SKM-1 (cell line): Measurements from ENCODE around the gene NOCT.
A peak's percentile ranks its signal among the peaks of the same experiment; 100 is the strongest.
"Not testable (repeated sequence)": the region's sequence is repeated elsewhere in the genome, so short reads cannot be mapped to it uniquely, and the experiment has no call there.

Experiments used
- DNase-seq: peaks from one replicate; lab custom pipeline; 2025; ENCODE audit not compliant: unreplicated experiment; lab: John Stamatoyannopoulos, UW

The NOCT gene, protein sequence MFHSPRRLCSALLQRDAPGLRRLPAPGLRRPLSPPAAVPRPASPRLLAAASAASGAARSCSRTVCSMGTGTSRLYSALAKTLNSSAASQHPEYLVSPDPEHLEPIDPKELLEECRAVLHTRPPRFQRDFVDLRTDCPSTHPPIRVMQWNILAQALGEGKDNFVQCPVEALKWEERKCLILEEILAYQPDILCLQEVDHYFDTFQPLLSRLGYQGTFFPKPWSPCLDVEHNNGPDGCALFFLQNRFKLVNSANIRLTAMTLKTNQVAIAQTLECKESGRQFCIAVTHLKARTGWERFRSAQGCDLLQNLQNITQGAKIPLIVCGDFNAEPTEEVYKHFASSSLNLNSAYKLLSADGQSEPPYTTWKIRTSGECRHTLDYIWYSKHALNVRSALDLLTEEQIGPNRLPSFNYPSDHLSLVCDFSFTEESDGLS

DNA sequence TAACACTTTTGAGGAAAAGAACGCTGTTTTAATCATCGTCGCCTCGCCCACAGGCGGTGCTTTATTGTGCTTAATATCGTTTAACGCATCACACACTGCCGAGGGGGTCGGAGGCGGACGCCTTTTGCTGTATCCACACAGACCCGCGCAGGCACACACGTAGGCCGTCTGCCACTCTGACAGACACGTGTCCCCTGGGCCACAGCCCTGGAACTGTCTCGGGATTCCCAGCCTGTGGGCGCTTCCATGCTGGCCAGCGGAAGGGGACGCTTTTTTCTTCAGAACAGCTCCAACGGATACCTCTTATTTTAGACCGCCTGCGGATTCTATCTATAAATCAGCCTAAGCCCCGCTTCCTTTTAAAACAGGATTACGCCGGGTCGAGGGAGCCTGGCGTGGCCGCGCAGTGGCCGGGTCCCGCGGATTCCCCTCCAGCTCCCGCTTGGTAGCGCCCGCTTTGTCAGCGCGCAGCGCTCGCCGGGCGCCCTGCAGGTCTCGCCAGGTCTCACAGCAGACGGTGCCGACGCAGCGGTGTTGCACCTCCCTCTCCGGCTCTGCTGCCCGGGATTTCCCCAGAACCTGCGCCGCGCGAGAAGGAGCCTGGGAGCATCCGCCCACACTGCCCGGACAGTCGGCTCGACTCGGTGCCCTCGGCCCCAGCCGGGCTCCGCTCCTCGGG, at the start of gene NOCT:
Gene NOCT, plus strand, starts transcription at position 513 of the 679 bp plus-strand sequence. CDS start 201 bp downstream, outside the sequence.
- peak; percentile 85 for DNase-seq

GRCh38 chr4:138967313-138967712, 48.3 kb upstream of the NOCT start:
- DNase-seq: peak; percentile 29

DNA sequence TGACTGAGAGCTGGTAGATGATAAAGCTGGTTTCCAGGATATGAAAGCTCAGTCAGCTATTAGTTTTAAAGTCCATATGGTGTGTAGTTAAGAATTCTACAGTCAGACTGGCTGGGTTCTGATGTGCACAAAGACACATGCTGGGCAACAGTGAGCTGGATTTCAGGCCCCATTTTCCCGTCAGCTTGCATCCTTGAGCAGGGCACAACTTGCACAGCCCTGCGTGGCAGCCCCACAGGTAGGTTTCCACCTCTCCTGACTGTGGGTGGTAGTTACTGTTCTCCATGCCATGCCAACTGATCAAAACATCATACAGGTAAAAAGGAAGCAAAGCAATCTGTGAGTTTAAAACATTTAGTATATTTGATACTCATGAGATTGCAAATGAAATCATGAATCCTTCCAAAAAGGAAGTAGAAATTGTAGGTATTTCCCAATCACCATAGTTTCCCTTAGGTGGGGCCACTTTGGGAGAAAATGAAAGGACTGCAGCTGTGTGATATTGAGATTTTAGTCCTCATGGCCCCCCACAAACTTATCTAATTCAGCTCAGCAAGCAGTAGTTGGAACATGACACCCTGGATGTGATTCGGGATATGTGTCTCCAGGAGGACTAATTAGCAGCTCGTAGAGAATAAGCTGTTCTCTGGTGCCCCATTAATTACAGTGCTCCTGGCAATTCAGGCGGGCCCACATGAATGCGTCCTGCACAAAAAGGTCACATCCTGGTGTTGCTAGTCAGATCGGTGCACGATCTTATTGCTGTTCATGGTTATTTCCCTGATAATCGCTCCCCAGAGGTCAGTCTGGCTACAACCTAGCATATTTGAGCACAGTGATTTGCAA, 42.4 kb upstream of the NOCT start:
- DNase-seq: no peak

DNA sequence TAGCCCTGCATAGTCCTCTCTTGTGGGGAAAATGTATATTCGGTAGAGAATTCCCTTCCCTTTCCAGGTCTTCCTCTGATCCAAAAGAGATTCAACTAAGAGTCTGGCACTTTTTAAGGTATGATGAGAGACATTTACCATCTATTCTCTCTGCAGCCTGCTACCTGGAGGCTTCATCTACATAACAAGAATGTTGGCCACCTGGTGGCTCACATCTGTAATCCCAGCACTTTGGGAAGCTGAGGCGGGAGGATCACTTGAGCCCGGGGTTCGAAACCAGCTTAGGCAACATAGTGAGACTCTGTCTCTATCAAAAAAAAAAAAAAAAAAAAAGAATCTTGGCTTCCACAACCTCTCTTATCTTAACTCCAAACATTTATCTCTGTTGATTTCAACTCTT, 40.4 kb upstream of the NOCT start:
- no peak for DNase-seq

DNA sequence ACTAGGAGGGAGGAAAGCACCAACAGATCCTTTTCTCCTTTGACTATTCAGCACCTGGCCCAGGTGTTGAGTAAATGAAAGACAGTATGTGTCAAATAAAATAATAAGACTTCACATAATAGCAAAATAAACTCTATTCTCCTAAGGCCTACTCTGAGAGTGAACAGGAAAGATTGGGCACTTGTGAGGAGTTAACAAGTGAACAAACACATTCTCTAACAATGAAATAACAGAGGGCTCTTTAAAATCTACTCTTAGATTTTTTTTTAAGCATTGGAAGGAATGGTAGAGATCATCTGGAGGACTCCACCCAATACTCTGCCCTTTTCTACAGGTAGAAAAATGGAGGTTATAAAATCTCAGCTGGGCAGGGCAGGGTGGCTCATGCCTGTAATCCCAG, 39.1 kb upstream of the NOCT start:
- DNase-seq: no peak

DNA sequence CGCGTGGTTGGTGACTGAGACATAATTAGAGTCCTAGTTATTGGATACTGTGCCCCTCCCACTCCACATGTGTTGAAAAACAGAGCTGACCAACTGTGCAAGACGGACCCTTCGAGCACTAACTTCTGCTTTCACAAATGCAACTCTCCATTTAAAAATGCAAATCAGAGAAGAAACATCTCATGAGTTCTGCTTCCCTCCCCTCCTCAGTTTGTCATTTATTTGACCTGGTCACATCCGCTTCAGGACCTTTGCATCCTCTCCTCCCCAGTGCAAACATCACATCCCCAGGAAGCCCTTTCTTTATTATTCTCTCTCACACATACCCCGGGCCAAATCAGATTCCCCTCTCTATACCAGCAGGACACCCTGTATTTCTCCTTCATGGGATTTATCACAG, 38.1 kb upstream of the NOCT start:
- no peak for DNase-seq

DNA sequence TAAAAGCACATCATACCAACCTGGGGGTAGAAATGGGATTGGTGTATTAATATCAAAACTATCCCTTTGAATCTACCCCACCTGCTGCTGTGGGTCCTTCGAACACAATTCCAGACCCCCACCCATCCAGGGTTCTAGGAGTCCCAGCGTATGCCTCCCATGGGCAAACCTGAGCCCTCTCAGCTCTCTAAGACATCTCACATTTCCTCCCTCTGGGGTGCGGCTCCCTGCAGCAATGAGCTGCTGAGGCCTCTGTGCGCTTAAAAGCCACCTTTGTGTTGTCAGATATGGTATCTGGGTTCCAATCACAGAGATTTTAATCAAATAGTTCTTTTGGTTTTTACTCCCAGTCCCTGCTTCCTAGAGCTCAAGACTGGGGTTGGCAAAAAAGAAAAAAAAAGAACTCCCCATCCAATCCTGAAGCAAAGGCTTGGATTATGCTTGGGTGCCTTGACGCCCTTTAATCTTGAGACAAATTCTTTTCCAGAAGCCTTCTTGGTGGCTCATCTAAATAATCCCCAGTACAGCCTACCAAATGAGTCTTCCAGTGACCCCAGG, 37.5 kb upstream of the NOCT start:
- no peak for DNase-seq

DNA sequence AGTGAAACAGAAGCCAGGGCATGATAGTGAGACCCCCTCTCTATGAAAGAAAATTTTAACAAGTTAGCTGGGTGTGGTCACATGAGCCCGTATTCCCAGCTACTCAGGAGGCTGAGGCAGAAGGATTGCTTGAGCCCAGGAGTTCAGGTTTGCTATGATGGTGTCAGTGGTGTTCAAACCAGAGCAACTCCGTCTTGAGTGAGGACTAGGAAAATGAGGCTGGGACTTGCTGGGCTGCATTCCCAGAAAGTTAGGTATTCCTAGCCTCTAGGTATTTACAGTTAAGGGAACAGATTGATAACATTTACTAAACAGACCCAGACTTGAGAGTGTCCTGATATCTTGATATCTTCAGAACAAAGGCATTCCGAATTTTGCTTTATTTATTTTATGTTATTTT, 37.0 kb upstream of the NOCT start:
- no peak for DNase-seq

GRCh38 chr4:138979742-138980141, 35.8 kb upstream of the NOCT start:
- no peak for DNase-seq

- peak; percentile 86 for DNase-seq
Observed at GRCh38 chr4:138981930-138982390, 33.6 kb upstream of the NOCT start.

DNA sequence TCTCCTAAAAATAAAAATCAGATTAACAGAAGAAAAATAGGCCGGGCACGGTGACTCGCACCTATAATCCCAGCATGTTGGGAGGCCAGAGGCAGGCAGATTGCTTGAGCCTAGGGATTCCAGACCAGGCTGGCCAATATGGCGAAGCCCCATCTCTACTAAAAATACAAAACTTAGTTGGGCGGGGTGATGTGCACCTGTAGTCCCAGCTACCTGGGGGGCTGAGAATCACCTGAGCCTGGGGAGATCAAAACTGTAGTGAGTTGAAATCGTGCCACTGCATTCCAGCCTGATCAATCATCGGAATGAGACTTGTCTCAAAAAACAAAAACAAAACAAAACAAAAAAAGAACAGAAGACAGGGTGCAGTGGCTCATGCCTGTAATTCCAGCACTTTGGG, 32.8 kb upstream of the NOCT start:
- DNase-seq: no peak

GRCh38 chr4:138983690-138984089, 31.9 kb upstream of the NOCT start:
- no peak for DNase-seq

GRCh38 chr4:138984647-138985046, 30.9 kb upstream of the NOCT start:
- DNase-seq: no peak

GRCh38 chr4:138992676-138993075, 22.9 kb upstream of the NOCT start:
- DNase-seq: no peak

DNA sequence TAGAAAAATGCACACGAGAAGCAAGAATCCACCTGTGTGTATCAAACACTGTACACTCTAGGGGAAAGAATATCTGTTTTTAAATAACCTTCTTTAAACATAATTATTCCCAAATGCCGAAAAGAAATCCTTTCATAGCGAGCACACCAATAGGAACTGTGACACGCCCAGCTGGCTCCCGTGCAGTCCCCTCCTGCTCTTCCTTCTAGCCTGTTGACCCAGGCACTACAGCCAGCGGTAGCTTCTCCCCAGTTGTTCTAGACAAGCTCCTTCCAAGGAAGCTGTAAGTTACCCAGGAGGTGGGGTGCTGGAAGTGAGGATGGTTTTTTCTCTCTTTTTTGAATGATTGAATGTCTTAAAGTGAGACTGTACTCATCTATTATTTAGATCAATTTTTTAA, 19.5 kb upstream of the NOCT start:
- DNase-seq: no peak

DNA sequence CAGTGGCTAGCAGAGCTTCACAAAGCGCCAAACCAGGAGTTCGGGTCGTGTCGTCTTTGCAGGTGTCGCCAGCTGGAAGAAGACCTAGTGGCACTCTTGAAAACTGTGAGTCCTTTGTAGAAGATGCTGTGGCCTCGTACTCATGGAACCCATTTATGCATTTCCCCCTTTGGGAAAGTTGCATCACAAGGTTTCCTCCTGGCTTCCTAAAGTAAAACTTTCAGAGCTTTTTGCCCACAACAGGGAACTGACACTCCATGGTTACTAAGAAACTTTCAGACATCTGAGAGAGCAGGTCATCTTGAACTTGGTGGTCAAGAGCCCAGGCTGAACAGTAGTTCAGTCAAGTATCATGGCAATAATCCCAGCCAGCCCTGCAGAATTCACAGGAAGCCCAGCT, 15.9 kb upstream of the NOCT start:
- DNase-seq: peak; percentile 30

DNA sequence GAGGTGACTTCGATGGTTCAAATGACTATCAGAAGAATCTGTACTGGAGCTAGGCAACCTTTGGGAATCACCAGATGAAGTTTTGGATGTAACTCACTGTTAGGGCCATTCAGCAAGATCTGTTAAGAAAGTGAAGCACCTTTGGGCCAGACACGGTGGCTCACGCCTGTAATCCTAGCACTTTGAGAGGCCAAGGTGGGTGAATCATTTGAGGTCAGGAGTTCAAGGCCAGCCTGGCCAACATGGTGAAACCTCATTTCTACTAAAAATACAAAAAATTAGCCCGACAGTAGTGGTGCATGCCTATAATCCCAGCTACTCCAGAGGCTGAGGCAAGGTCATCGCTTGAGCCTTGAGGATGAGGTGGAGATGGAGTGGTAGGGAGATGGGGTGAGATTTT, 15.4 kb upstream of the NOCT start:
- not testable (repeated sequence) for DNase-seq

DNA sequence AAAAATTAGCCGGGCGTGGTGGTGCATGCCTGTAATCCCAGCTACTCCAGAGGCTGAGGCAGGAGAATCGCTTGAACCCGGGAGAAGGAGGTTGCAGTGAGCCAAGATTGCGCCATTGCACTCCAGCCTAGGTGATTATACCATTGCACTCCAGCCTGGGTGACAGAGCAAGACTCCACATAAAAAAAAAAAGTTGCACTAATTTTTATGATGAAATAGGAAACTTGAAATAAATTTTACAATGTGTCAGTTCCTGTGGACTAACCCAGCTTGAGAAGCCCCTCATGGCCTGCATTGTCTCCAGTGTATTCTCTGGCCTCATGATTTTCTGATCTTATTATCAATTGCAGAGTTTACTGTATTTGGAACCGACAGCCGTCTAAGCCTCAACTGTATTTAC, 14.2 kb upstream of the NOCT start:
- DNase-seq: not testable (repeated sequence)

- DNase-seq: not testable (repeated sequence)
Observed at GRCh38 chr4:139003668-139004067, 11.9 kb upstream of the NOCT start.

GRCh38 chr4:139005774-139006173, 9.8 kb upstream of the NOCT start:
- DNase-seq: no peak

DNA sequence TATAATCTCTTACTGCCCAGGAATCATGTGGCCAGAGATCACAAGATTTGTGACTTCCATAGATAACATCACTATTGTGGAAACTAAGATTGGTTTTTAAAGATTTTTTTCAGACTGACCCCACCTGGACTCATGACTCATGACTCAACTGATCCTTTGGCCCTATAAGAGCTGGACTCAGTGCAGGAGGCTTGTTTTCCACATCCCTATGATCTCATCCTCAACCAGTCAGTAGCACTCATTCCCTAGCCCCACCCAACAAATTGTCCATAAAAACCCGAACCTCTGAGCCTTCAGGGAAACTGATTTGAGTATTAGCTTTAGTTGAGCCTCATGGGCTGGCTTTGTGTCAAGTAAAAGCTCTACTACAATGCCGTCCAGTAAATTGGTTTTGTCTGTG, 7.9 kb upstream of the NOCT start:
- no peak for DNase-seq
